ENCODE measurements around the gene SMG1.
"Not testable (repeated sequence)": the region's sequence is repeated elsewhere in the genome, so short reads cannot be mapped to it uniquely, and the experiment has no call there.

The SMG1 gene

GRCh38 chr16:18762713-18763112 is 163.5 kb downstream of the SMG1 start:
- not testable (repeated sequence) for DNase-seq (ENCODE audit: low read depth in 3 of 3)

- DNase-seq (ENCODE audit: low read depth in 3 of 3): peak in 2 of 3 experiments; percentile 26 to 42
Observed at GRCh38 chr16:18759598-18760520, 166.3 kb downstream of the SMG1 start.

- not testable (repeated sequence) for DNase-seq (ENCODE audit: low read depth in 3 of 3)
Observed at GRCh38 chr16:18757960-18758660, 168.1 kb downstream of the SMG1 start.

DNA sequence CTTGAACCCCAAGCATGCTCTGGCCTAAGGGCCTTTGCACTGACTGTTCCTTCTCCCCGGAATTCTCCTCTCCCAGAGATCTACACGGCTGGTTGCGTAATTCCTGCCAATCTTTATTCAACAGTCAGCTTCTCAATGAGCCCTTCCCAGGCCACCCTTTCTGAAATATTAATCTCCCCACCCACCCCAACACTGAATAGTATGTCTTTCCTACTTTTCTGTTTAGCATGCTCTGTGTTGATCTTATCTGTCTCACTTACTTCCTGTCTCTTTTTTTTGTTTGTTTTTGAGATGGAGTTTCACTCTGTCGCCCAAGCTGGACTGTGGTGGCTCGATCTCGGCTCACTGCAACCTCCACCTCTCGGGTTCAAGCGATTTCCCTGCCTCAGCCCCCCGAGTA is 169.6 kb downstream of the SMG1 start:
- not testable (repeated sequence) for DNase-seq (ENCODE audit: low read depth in 3 of 3)
